Activated CD8-positive, alpha-beta T cell treated with anti-CD3 and anti-CD28 coated beads for 36 hours (primary cell): ENCODE results near the gene PLS3. TPM values are rescaled to one million over a fixed set of nuclear protein-coding genes. Genes with fewer than 3 reads are reported as not detected.
"Not testable (repeated sequence)": the region's sequence is repeated elsewhere in the genome, so short reads cannot be mapped to it uniquely, and the experiment has no call there.

ENCODE experiments used
- ATAC-seq: fragments of 200-7000 bp; cut with Tn5 transposase; one replicate; pipeline ENCODE4 v1.10.0; 2021; ENCODE audit warnings: mild to moderate bottlenecking, moderate library complexity
- CTCF ChIA-PET: fragments of 350-600 bp; sonication (Branson Sonifier 250); formaldehyde crosslinking; loops from one replicate; lab custom pipeline; 2021; ENCODE audit warnings: antibody characterized with exemption; lab: Charles Lee
- POLR2A ChIA-PET: fragments of 350-600 bp; sonication (Branson Sonifier 250); formaldehyde crosslinking; loops from one replicate; lab custom pipeline; 2021; ENCODE audit warnings: antibody characterized with exemption; lab: Charles Lee
- DNase-seq: peaks from one replicate; pipeline ENCODE4 v3.0.0-alpha.2; 2020
- H3K27ac Mint-ChIP-seq: one replicate; pipeline ENCODE4 v1.8.0; 2021; ENCODE audit warnings: mild to moderate bottlenecking, mixed read lengths
- H3K27me3 Mint-ChIP-seq: one replicate; pipeline ENCODE4 v1.8.0; 2021; ENCODE audit warnings: mixed read lengths
- H3K36me3 Mint-ChIP-seq: one replicate; pipeline ENCODE4 v1.8.0; 2021; ENCODE audit warnings: low read depth, mixed read lengths
- H3K4me1 Mint-ChIP-seq: one replicate; pipeline ENCODE4 v1.8.0; 2021; ENCODE audit warnings: low read depth, mixed read lengths
- H3K4me3 Mint-ChIP-seq: one replicate; pipeline ENCODE4 v1.8.0; 2021; ENCODE audit warnings: mild to moderate bottlenecking, moderate library complexity, mixed read lengths
- H3K9me3 Mint-ChIP-seq: one replicate; pipeline ENCODE4 v1.8.0; 2021; ENCODE audit warnings: mixed read lengths
- CTCF ChIP-seq: fragments of 200-600 bp; IDR thresholded peaks from one replicate; pipeline ENCODE4 v1.8.0; 2022; ENCODE audit warnings: antibody characterized with exemption, mild to moderate bottlenecking
- intact Hi-C: fragments of 100-400 bp; cut with micrococcal nuclease; formaldehyde crosslinking; loops from one replicate; pipeline ENCODE4 v1.10.0; 2022
- total RNA-seq, 2 experiments: library from RNA; stranded (reverse); gene quantifications; one replicate each; pipeline ENCODE4 v1.2.3, GENCODE V29; 2021

PLS3 gene
- total RNA-seq, 2 experiments from 2014 or later = 2.0 to 2.2 TPM

DNA sequence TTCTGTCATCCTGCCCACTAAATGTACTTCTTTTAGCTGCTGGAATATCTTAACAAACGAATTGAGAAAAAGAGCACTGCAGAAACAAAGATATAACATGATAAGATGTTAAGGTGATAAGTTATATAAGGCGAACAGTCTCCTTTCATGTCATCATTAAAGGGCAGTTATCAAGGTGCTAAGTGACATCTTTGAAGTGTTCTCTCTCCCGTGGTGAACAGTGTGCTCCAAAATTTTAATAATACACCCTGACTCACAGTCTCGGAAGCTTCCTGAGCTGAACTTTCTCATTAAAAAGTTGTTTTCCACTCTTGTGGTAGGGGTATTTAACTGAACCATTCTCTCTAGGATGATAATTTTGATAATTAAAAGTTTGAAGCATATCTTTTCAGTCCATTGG lies 61.6 kb downstream of the PLS3 start:
- ATAC-seq (no peak), DNase-seq (no peak)
- no peaks in the 10 kb centered on the region for H3K9me3 Mint-ChIP-seq
- ChIA-PET POLR2A (no interaction called here), CTCF (no interaction called here)
- H3K27me3 Mint-ChIP-seq = no peaks in the 10 kb centered on the region
- no peaks in the 10 kb centered on the region for H3K4me1 Mint-ChIP-seq
- H3K4me3 Mint-ChIP-seq = no peak overlapping the region
- intact Hi-C loops = loop anchor here (10.0 kb wide), 1 partner anchor 58 kb away; the partner anchor contains the start of gene PLS3
- H3K36me3 Mint-ChIP-seq = no peaks in the 10 kb centered on the region
- TF ChIP-seq CTCF = no peak
- no peak overlapping the region for H3K27ac Mint-ChIP-seq

DNA sequence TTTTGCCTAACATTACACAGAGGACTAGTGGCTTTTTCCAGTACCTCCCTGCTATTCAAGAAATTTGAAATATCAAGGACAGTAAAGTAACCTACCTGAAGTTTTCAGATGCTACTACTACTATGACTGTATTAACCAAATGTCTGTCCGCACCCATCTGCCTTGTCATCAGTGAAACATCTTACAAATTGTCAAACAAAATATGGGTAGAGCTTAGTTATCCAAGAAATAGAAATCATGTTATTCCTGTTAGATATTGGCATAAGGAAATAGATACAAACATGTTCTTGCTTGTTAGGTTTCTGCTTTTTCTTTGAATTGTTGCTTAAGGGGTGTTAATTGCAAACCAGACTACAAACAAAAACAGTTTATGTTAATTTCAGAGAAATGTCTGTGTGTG lies 63.9 kb downstream of the PLS3 start:
- POLR2A ChIA-PET = no interaction called here
- H3K4me1 Mint-ChIP-seq = no peaks in the 10 kb centered on the region
- intact Hi-C loops = loop anchor here (10.0 kb wide), 1 partner anchor 60 kb away; the partner anchor contains the start of gene PLS3
- H3K4me3 Mint-ChIP-seq = no peak overlapping the region
- ATAC-seq (no peak), DNase-seq (no peak)
- no peaks in the 10 kb centered on the region for H3K9me3 Mint-ChIP-seq
- H3K27me3 Mint-ChIP-seq = no peaks in the 10 kb centered on the region
- TF ChIP-seq CTCF = no peak
- H3K27ac Mint-ChIP-seq = no peak overlapping the region
- CTCF ChIA-PET = no interaction called here
- H3K36me3 Mint-ChIP-seq = no peaks in the 10 kb centered on the region

- no peak for DNase-seq
- POLR2A ChIA-PET = no interaction called here
- no peak for TF ChIP-seq CTCF
- H3K4me3 Mint-ChIP-seq = no peak overlapping the region
- no peaks in the 10 kb centered on the region for H3K36me3 Mint-ChIP-seq
- no peaks in the 10 kb centered on the region for H3K9me3 Mint-ChIP-seq
- H3K4me1 Mint-ChIP-seq = no peaks in the 10 kb centered on the region
- no peaks in the 10 kb centered on the region for H3K27me3 Mint-ChIP-seq
- intact Hi-C loops = loop anchor here (10.0 kb wide), 1 partner anchor 61 kb away; the partner anchor contains the start of gene PLS3
- CTCF ChIA-PET = interaction anchor here (1.3 kb wide), 1 partner anchor 22 kb away, joined by 3 read pairs; no protein-coding TSS in a partner anchor
- H3K27ac Mint-ChIP-seq = no peak overlapping the region
- ATAC-seq = no peak
Measured at GRCh38 chrX:115625572-115626301, 64.8 kb downstream of the PLS3 start.

- Mint-ChIP-seq H3K9me3 (no peaks in the 10 kb centered on the region), H3K4me3 (no peak overlapping the region), H3K4me1 (no peaks in the 10 kb centered on the region), H3K27ac (no peak overlapping the region), H3K36me3 (no peaks in the 10 kb centered on the region), H3K27me3 (no peaks in the 10 kb centered on the region)
- ATAC-seq = no peak
- TF ChIP-seq CTCF = no peak
- intact Hi-C loops = no loop called here
- POLR2A ChIA-PET = no interaction called here
- DNase-seq = no peak
- CTCF ChIA-PET = no interaction called here
Measured at GRCh38 chrX:115630204-115630603, 69.2 kb downstream of the PLS3 start.

DNA sequence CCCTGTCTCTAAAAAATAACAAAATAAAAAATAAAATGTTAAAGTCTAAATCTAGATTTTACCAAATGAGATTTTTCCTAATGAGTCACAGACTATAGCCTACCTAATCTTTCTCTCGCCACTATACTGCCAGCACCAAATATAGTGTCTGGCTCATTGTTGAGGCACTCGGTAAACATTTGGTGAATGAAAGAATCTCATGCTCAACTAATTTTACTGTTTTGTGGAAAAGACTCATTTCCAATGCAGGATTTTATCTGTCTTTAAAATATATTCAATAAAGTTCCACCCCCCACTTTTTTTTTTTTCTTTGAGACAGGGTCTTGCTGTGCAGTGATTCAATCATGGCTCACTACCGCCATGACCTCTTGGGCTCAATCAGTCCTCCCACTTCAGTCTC lies 71.5 kb downstream of the PLS3 start:
- ChIA-PET POLR2A (no interaction called here), CTCF (no interaction called here)
- ATAC-seq (no peak), DNase-seq (no peak)
- Mint-ChIP-seq H3K4me3 (no peak overlapping the region), H3K9me3 (no peaks in the 10 kb centered on the region), H3K4me1 (no peaks in the 10 kb centered on the region), H3K27me3 (no peaks in the 10 kb centered on the region), H3K27ac (no peak overlapping the region), H3K36me3 (no peaks in the 10 kb centered on the region)
- TF ChIP-seq CTCF = no peak
- intact Hi-C loops = no loop called here

- DNase-seq, H3K27ac Mint-ChIP-seq, H3K36me3 Mint-ChIP-seq, H3K27me3 Mint-ChIP-seq, intact Hi-C loops, H3K4me3 Mint-ChIP-seq, ATAC-seq, H3K4me1 Mint-ChIP-seq, H3K9me3 Mint-ChIP-seq, POLR2A ChIA-PET: not testable (repeated sequence)
- CTCF ChIA-PET = interaction anchor here (1.3 kb wide), 1 partner anchor 10 kb away, joined by 3 read pairs; no protein-coding TSS in a partner anchor
Measured at GRCh38 chrX:115633397-115633796, 72.4 kb downstream of the PLS3 start.
